Midbrain (tissue), 1 donor: ENCODE measurements around the gene RAB3IP.

Experiments
- DNase-seq: peaks from one replicate; lab custom pipeline; 2025; lab: John Stamatoyannopoulos, UW

The RAB3IP gene

DNA sequence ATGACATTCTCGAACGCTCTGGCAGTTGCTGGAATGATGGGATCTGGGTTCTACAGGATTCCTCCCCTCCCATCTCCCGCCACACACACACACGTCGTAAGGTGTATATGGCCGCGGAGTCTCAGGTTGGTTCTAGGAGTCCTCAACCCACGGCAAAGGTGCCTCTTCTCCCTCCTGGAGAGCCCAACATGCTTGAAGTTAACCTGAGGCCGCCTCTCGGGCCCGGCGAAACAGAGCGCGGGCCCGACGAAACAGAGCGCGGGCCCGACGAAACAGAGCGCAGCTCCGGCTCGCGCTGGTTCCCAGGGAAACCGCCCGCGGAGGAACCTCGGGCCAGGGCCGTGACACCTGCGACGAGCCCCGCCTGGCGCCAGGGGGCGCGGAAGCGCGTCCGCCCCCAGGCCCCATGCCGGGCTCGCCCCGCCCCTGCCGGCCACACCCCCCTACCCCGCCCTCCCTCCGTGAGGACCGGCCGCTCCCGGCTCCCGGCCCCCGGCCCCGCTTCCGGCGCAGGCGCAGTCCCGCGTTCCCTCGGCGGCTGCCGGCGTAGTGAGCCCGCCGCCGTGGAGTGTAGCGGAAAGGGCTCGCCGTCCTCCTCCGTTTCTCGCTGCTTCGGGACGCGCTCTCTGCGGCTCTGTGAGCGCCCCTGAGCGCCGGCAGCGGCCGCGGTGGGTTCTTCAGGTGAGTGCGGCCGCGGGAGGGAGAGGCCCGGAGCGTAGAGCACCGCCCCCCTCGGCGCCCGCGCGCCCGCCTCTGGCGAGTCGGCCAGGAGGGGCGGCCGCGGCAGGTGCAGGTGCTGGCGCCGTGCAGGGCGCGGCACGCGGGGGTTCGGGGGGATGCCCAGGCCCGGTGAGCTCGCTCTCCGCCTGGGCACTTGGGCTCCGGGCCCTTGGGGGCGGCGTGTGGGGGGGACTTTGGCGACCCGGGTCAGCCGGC is at the start of gene RAB3IP:
TSS of gene RAB3IP (plus strand) at position 510 of the 936 bp plus-strand sequence. CDS start 16,549 bp downstream, outside the sequence.
- peak; percentile 85 for DNase-seq

DNA sequence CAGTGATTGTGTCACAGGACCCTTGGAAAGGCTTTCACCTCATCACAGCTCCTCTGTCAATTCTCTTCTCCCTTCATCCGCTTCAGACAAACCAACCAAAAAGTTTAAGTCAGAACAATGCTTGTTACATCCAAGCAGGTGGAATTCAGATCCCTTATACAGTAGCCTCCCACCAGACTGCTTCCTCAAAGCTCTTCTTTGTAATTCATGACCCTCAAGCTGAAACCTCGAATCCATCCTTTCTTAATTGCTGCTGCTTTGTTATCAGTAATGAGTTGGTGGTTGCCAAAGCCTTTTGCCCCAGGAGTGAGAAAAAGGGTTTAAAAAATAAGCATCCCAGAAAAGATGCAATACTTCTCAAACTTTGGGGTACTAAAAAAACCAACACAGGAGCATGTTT is 49.0 kb upstream of the RAB3IP start:
- DNase-seq = no peak

GRCh38 chr12:69694123-69694522 is 44.5 kb upstream of the RAB3IP start:
- no peak for DNase-seq

GRCh38 chr12:69698054-69698453 is 40.6 kb upstream of the RAB3IP start:
- no peak for DNase-seq

DNA sequence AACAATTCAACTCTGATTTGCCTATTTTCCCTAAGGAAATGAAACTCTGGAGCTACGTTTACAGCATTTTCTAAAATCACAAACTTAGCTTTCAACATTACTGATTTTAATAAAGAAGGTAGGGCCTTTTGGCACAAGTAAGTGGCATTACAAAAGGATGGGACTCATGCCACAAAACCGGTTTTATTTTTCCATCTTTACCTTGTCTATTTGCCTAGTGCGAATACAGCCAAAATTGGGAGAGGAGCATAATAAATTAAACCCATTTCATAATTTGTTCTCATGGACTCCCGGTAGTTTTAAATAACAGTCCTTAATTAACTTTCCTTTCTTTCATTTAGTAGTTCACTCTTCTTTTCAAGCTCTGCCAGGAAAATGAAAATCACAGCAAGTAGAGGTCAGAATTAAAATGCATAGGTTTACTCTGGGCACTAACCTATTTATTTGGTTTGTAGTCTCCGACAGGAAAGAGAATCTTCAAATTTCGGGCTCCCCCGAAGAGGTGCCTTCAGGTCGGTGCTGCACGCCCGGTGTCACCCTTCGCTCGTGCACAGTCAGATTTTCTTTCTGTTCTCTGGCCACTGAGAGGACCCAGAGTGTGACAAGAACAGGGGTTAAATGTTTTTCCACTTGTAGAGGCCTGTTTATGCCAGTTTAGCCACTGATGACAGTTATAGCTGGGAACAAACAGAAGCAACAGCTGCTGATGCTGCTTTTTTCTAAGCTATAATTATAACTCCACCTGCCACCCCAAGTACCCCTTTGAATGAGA is 39.7 kb upstream of the RAB3IP start, which contains the start of gene BEST3:
TSS of gene BEST3 (minus strand) at position 535 of the 772 bp plus-strand sequence. CDS start 1,505 bp downstream, outside the sequence.
- no peak for DNase-seq

- peak; percentile 11 for DNase-seq
These were observed 36.8 kb upstream of the RAB3IP start for GRCh38 chr12:69701826-69702225.

GRCh38 chr12:69703146-69703642 is 35.5 kb upstream of the RAB3IP start:
- DNase-seq = no peak

GRCh38 chr12:69704357-69704756 is 34.3 kb upstream of the RAB3IP start:
- DNase-seq = no peak

DNA sequence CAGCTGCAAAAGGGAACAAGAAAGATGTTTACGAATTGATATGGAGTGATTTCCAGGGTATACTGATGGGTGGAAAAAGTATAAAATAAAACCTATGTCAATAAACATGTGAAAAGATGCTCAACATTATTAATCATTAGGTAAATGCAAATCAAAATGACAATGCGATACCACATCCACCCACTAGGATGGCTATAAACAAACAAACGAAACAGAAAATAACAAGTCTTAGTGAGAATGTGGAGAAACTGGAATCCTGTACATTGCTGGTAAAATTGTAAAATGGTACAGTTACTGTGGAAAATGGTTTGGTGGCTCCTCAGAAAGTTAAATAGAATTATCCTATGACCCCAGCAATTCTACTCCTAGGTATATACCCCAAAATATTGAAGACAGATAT is 30.0 kb upstream of the RAB3IP start:
- DNase-seq = no peak

- no peak for DNase-seq
These were observed 25.8 kb upstream of the RAB3IP start for GRCh38 chr12:69712826-69713225.

DNA sequence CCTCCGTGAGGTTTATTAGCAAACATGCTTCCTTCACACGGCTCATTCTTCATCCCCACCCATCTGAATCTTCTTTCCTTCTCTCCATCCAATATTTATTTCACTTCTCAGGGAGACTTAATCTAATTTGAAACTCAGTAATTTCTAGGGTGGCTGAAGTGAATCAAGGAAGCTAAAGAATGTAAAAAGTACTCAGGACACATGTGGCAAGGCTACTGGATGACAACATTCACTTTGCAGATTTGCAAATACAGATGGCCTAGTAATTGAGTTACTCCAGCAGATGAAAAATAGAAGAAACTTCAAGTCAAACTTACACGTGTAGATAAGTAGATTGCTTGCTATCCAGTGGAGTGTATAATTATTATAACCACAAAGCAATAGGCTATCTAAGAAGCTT is 24.1 kb upstream of the RAB3IP start:
- DNase-seq = no peak

DNA sequence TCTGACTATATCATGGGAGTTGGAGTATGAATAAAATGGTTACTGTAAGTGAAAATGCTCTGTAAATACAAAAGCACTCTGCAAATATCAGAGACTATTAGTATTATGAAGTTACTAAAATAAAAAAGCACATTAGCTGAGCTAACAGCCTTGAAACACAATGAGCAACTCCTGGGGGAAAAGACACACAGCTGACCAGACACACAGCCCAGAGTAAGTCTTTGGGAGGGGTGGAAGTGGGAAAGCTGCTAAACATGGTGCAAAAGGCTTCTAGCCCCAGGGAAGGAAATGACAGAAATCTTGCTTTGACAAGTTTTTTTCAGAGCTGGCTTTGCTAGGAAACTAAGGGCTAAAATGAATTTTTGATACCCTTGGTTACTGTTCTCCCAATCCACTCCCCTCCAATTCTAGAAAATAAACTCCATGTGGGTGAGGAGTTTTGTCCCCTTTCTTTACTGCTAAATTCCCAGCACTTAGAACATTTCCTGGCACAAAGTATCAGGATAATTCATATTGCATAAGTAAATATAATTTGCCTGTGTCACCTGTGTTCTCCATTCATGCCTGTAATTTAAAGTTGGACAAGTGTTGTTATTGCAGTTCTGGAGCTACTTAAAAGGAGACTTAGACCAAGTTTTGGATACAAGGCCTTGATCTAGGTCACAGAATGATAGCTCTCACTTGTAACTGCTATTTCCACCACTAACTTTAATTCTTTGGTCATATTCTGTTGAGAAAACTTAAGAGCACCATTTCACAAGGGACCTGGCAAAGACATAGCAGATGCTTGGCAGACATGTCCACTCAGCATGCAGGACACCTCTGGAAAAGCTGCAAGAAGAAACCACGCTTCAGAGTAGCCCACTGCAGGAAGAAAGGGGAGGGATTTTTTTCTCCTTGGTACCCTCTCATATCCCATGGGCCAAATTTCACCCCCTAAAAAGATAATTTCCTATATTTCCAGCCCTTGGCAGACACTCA is 19.0 kb upstream of the RAB3IP start:
- DNase-seq = no peak

DNA sequence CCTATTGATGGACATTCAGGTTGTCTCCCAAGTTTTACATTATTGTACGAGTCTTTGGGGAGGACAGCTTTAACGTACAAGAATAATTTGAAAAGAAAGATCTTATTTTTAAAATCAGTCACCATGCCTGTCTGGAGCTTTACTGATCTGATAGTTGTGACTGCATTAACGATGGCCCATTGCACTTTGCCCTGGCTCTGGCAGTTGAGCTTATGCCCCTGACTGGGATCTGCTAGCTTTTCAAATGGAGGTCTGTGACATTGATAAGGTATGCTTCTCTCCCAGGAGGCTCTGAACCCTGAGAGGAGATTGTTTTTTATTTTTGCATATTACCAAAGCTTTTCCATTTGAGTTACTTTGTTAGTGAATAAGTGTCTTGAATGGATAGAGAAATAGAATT is 17.9 kb upstream of the RAB3IP start:
- no peak for DNase-seq

- no peak for DNase-seq
These were observed 11.7 kb upstream of the RAB3IP start for GRCh38 chr12:69726922-69727321.

DNA sequence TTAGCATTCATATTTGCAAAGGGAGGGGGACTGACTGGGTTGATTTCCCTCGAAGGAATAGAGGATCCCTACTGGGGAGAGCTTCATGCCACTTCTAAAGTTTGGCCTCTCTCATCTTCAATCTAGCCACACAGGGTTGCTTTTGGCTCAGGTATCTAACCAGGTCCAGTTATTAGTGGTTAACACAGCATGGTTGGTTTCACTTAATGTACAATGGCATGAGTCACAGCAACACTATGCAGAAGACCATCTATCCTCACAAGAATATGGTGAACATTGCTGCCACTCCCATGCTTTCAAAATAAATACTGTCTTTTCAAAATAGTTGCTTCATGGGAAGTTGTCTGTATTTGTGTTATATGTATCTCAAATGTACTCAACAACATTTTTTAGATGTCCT is 6.6 kb upstream of the RAB3IP start:
- no peak for DNase-seq

GRCh38 chr12:69733638-69734037 is 5.0 kb upstream of the RAB3IP start:
- DNase-seq = no peak

GRCh38 chr12:69739287-69740191 is 879 bp downstream of the RAB3IP start:
- DNase-seq = peak; percentile 37

DNA sequence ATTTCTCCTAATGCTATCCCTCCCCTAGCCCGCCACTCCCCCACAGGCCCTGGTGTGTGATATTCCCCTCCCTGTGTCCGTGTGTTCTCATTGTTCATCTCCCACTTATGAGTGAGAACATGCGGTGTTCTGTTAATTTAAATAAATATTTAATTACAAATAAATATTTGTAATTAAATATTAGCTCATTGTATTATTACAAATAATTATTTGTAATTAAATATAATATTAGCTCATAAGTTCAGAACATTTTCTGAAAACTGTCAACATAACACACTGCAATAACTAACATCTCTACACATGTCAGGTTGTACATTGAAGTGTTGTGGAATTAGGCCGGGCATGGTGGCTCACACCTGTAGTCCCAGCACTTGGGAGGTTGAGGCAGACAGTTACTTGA is 5.4 kb downstream of the RAB3IP start:
- no peak for DNase-seq

GRCh38 chr12:69751476-69751875 is 12.8 kb downstream of the RAB3IP start:
- DNase-seq = no peak

GRCh38 chr12:69755302-69755701 is 16.6 kb downstream of the RAB3IP start:
- DNase-seq = no peak
